ENCODE measurements around the gene BCO2.

DNA sequence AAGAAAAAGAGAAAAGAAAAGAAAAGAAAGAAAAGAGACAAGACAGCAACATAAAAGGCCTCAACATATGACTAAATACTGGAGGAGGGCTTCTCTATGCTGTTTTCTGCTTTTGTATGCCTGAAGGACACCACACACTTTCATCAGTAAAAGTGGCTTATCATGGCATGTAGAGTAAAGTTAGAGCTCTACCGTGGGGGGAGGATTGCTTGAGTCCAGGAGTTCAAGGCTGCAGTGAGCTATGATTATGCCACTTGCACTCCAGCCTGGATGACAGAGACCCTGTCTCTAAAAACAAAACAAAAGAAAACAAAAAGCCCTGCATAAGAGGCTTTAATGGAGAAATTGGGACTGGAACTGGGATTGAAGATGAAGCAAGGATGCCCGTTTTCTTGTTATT lies 56.6 kb downstream of the BCO2 start:
- TF ChIP-seq EZH2 (IDR thresholded peaks at IDR 0.05) (no peak), CTCF (IDR thresholded peaks at IDR 0.05) (no peak)
